ENCODE measurements around the gene AGBL1.

The AGBL1 gene

DNA sequence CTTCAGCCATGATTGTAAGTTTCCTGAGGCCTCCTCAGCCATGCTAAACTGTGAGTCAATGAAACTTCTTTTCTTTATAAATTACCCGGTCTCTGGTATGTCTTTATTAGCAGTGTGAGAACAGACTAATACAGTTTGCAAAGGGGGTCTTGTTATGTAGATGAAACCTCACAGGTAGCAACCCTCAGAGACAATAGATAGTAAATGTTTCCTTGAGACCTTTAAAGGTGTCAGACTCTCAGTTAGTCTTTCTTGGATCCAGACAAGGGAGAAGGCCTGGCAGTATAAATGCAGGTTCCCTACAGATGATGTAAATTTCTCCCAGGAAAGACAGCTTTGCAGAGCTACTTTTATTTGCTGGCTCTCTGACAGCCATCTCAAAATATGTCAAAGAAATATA is 510.8 kb downstream of the AGBL1 start:
- no peak for DNase-seq (ENCODE audit: low read depth in 3 of 3)

GRCh38 chr15:86591158-86591557 is 511.5 kb downstream of the AGBL1 start:
- no peak for DNase-seq (ENCODE audit: low read depth in 3 of 3)

DNA sequence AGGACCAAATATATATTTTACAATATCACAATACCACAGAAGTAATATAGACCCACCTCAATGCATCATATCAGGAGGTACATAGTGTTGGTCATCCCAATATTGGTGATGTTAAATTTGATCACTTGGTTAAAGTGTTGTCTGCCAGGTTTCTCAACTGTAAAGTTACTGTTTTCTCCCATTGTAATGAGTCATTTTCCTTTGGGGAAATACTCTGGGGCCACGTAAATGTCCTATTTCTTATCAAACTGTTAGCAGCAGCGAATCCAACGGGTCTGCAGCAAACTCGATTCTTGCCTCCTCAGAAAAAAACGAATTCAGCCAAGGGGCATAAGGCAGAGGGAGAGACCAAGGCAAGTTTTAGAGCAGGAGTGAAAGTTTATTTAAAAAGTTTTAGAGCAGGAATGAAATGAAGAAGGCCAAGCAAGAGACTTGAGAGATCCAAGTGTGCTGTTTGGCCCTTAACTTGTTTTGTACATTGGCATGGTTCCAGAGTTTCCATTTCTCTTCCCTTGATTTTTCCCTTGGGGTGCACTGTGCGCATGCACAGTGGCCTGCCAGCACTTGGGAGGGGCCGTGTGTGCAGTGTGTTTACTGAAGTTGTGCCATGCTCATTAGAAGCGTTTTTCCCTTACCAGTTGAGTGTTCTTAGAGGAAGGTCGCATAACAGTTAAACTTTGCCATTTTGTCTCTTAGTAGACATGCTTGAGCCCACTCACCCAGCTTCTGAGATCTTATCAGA is 512.5 kb downstream of the AGBL1 start:
- no peak for DNase-seq (ENCODE audit: low read depth in 3 of 3)

- DNase-seq (ENCODE audit: low read depth in 3 of 3), result no peak
Observed at GRCh38 chr15:86595741-86596140, 516.1 kb downstream of the AGBL1 start.

DNA sequence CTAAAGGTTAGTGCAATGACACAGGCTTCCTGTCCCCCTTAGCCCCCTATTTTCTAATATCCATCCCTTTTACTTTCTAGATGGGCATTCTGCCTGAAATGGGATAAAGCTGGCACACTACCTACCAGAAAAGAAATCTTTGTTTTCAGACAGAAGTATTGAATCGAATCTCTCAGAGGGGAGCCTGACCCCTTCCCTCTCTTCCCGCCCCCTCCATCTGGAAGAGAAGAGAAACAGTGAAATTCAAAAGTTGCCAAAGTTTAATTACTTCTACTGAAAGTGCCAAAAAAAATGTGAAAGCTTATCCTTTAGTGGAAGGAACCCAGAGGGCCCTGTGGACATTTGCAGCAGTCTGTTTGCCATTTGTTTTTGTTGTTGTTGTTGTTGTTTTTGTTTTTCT is 523.8 kb downstream of the AGBL1 start:
- no peak for DNase-seq (ENCODE audit: low read depth in 3 of 3)

GRCh38 chr15:86608461-86609205 is 529.0 kb downstream of the AGBL1 start:
- DNase-seq (ENCODE audit: low read depth in 3 of 3), result no peak

DNA sequence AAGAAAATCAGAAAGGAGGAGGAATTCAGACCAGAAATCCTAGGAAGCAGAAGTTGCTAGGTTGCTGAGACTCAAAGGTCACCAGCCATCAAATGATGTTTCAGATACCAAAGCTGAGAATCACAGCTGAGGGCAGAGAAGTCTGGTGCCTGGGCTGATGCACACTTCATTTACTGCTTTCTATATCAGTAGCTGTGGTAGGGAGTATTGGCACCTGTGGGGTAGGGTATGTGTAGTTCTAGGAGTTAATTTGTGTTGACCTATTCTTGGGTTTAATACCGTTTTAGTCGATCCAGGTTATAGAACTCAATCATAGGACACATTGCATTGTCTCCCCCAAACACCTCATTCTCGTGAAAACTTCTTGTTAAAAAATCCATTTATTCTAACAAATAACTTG is 529.6 kb downstream of the AGBL1 start:
- no peak for DNase-seq (ENCODE audit: low read depth in 3 of 3)

DNA sequence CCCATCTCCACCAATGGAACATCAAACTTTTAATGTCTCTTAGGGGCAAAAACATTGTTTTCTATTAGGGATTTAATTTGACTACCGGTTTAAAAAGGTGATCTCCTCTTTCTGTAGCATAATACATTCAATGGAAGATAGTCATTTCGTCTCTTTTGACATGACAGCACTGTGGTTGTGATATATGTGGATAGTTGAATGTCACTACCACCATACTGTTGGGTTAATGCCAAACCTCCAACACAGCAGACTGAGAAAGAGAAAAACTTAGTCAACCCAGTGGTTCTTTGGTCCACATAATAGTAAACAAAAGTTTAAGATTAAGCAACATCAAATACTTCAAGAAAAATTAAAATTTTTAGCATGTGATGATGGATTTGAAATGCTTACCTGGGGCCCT is 530.4 kb downstream of the AGBL1 start:
- no peak for DNase-seq (ENCODE audit: low read depth in 3 of 3)

DNA sequence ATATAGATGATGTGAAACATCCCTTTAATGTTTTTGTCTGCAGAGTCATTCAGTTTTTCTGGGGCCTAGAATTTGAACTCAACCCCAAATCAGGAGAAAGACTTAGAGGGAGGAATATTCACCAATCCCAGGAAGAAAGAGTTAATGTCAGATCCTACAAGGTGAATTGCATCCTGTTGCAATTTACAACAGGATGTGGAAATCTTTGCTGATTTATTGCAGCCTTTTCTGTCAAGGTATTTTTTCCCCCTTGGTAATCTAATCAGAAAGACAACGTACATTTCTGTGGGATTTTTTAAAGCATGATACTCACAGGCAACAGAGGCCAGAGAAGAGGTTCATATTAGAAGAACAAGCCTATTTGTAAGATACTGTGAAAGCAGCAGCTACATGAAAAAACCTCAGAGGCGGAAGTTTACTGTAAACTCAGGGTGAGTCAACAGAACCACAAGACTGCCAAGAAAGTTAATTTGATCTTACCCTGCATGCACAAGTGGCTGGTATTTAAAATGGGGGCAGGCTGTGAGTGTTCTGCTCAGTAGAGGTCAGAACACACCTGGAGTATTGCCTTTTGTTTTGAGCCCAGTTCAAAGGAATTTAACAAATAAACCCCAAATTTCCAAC is 531.9 kb downstream of the AGBL1 start:
- DNase-seq (ENCODE audit: low read depth in 3 of 3), result peak in 1 of 3 experiments; percentile 3

GRCh38 chr15:86615411-86615810 is 535.7 kb downstream of the AGBL1 start:
- no peak for DNase-seq (ENCODE audit: low read depth in 3 of 3)

GRCh38 chr15:86615816-86616215 is 536.1 kb downstream of the AGBL1 start:
- DNase-seq (ENCODE audit: low read depth in 3 of 3), result no peak

- DNase-seq (ENCODE audit: low read depth in 3 of 3), result no peak
Observed at GRCh38 chr15:86616771-86617170, 537.1 kb downstream of the AGBL1 start.

DNA sequence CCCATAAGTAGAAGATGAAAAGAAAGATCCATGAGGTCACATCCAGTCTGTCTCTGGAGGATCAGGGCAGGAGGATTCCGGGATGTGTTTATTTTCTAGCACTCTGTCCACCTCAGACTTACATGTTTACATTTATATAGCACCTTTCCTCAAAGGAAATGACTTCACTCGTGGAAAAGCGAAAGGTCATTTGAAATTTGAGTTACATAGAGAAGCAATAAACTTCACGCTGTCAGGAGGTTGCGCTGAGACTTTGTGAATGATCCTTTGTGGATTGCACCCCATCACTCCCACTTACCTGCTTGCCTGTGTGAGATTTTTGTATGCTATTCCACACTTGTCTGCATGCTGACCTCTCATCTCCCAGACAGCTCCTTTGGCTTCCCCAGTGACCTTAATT is 540.5 kb downstream of the AGBL1 start:
- DNase-seq (ENCODE audit: low read depth in 3 of 3), result no peak

GRCh38 chr15:86620641-86621349 is 541.1 kb downstream of the AGBL1 start:
- DNase-seq (ENCODE audit: low read depth in 3 of 3), result no peak

DNA sequence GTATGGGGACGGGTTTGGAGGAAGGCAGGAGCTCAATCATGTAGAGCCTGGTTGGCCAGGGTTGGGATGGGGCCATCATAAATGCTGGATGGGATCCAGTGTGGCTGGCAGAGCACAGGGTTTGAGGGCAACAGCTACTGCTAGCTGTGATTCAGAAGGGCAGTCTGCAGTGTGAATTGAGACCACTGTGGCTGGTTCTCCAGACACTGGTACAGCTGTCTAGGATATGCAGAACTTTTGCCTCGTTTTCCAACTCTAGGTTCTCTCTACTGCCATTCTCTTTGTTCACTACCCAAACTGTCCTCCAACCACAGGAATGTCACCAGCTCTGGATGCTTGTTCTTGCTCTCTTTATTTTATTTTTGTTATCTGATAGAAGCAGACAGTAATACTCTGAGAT is 543.6 kb downstream of the AGBL1 start:
- DNase-seq (ENCODE audit: low read depth in 3 of 3), result no peak

DNA sequence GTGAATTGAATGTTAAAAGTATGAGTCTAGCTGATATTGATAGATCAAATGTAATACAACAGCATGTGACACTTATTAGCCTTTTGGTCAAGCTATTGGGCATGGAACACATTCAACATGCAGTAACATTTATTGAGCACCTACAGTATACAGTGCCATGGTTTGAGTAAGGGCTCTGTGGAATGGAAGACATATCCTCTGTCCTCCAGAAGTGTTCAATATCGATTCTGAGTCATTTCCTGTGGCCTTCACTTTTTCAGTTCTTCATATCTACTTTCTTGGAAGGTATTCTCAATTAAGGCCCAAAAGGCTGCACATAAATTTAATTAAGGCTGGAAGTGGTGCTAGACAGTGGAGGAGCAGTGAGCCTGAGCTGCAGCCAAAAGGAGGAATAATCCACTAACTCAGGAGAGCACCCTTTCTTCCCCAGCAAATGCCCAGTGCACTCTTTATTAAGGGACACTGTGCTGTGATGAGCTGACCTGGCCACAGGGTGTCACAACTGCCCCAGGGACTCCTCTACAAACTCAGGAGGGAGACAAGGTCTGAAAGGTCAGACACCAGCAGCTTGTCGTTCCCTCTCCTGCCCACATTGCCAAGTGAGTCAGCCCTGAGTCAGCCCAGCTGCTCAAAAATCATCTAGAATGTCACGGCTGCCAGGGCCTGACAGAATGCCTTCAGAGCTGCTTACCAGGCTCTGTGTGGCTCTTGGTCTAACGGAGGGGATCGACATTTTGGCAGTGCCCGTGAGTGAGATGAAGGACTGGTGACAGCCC is 544.8 kb downstream of the AGBL1 start:
- peak; percentile 39 to 54 (median 48) for DNase-seq (ENCODE audit: low read depth in 3 of 3)

GRCh38 chr15:86629409-86630356 is 550.0 kb downstream of the AGBL1 start:
- no peak for DNase-seq (ENCODE audit: low read depth in 3 of 3)

GRCh38 chr15:86630946-86631345 is 551.3 kb downstream of the AGBL1 start:
- no peak for DNase-seq (ENCODE audit: low read depth in 3 of 3)

DNA sequence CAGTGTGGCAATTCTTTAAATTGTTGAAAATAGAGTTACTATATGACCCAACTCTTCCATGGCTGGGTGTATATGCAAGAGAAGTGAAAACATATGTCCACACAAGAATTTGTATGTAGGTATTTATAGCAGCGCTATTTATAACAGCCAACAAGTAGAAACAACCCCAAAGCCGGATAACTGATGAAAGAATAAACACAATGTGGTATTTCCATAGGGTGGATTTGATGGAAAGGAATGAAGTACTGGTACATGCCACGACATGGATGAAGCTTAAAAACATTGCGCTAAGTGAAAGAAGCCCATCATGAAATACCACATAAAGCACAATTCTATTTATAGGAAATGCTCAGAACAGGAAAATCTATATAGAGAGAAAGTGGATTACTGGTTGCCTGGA is 554.5 kb downstream of the AGBL1 start:
- DNase-seq (ENCODE audit: low read depth in 3 of 3), result no peak

DNA sequence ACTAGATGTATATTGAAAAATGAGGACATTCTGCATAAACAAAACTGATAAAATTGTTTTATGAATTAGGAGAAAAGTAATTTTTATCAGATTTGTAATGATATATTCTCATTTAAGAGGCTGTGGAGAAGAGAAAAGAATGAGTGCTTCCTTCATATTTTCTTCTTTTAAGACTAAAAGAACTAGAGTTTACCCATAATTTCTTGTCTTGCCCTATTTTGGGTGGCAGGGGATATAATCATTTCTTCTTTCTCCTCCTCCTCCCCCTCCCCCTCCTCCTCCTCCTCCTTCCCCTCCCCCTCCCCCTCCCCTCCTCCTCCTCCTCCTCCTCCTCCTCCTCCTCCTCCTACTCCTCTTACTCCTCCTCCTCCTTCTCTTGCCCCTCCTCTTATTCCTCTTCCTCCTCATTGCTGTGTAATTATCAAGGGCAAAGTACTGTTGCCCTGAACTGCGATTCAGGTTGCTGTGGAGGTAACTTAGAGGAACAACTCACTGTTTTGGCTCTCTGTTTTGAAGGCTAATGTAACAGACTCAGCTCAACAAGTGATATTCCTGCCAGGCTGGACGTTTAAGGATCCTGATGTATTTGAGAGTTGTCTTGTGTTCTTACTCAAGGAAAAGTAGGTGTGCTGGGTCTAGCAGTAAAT is 555.4 kb downstream of the AGBL1 start:
- DNase-seq (ENCODE audit: low read depth in 3 of 3), result no peak

Measured in stimulated activated CD4-positive, alpha-beta T cell treated with anti-CD3 and anti-CD28 coated beads, TNF-alpha, amount 100 ng/mL, for 4 hours (primary cell).